Urinary bladder (tissue), 4 donors: ENCODE results near the gene TP53BP1. TPM values are rescaled to one million over a fixed set of nuclear protein-coding genes. Genes with fewer than 3 reads are reported as not detected.

Experiments used
- DNase-seq: peaks from one replicate; pipeline ENCODE4 v3.0.0-alpha.2; 2015; ENCODE audit errors: extremely low spot score
- H3K27ac ChIP-seq: one replicate; pipeline ENCODE4 v1.5.1; 2013; ENCODE audit warnings: low read depth, mild to moderate bottlenecking, moderate library complexity
- H3K36me3 ChIP-seq: one replicate; pipeline ENCODE4 v1.6.1; 2013; ENCODE audit warnings: mild to moderate bottlenecking, moderate library complexity; ENCODE audit not compliant: insufficient read depth
- H3K4me1 ChIP-seq: one replicate; pipeline ENCODE4 v1.6.1; 2013; ENCODE audit warnings: mild to moderate bottlenecking, moderate library complexity; ENCODE audit not compliant: insufficient read depth
- H3K4me3 ChIP-seq: one replicate; pipeline ENCODE4 v1.5.1; 2013; ENCODE audit warnings: low read depth, low read length
- WGBS: extraction: QIAGEN DNeasy Blood & Tissue Kit; methylation state at CpG from one replicate; pipeline ENCODE4 v1.1.7; 2013; 5-methylcytosine and 5-hydroxymethylcytosine counted together
- polyA plus RNA-seq: library from polyadenylated mRNA; stranded (reverse); fragments of 200-250 nt; gene quantifications from one replicate; pipeline ENCODE4 v1.2.3, GENCODE V29; 2013
- total RNA-seq: library from RNA; depleted of rRNA; stranded (reverse); fragments of >200 nt; gene quantifications from one replicate; pipeline ENCODE4 v1.2.3, GENCODE V29; 2014
- donor health status: healthy with polysubstance abuse.
- donor health status: healthy.

Gene TP53BP1
- total and polyA plus RNA-seq, 2 donors, result 16.7 to 106 TPM

DNA sequence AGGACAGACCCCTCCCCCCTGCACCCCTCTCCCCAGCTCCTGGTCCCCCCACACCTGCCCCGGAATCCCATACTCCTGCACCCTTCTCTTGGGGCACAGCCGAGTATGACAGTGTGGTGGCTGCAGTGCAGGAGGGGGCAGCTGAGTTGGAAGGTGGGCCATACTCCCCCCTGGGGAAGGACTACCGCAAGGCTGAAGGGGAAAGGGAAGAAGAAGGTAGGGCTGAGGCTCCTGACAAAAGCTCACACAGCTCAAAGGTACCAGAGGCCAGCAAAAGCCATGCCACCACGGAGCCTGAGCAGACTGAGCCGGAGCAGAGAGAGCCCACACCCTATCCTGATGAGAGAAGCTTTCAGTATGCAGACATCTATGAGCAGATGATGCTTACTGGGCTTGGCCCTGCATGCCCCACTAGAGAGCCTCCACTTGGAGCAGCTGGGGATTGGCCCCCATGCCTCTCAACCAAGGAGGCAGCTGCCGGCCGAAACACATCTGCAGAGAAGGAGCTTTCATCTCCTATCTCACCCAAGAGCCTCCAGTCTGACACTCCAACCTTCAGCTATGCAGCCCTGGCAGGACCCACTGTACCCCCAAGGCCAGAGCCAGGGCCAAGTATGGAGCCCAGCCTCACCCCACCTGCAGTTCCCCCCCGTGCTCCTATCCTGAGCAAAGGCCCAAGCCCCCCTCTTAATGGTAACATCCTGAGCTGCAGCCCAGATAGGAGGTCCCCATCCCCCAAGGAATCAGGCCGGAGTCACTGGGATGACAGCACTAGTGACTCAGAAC is 34.3 kb upstream of the TP53BP1 start:
- Histone ChIP-seq H3K36me3 (no peaks in the 10 kb centered on the region), H3K4me3 (no peak overlapping the region), H3K27ac (no peak overlapping the region), H3K4me1 (no peaks in the 10 kb centered on the region)
- WGBS, result 77% methylated on average over 9 of the region's 9 CpGs
- DNase-seq, result no peak

- DNase-seq, result no peak
- WGBS, result 87% methylated on average over 11 of the region's 11 CpGs
- H3K36me3 ChIP-seq, result no peaks in the 10 kb centered on the region
- H3K4me3 ChIP-seq, result no peak overlapping the region
- H3K27ac ChIP-seq, result no peak overlapping the region
- no peaks in the 10 kb centered on the region for H3K4me1 ChIP-seq
These were observed 33.4 kb upstream of the TP53BP1 start for GRCh38 chr15:43526261-43526930.

- no peak for DNase-seq
- WGBS, result 89% methylated on average over 4 of the region's 4 CpGs
- Histone ChIP-seq H3K4me1 (no peaks in the 10 kb centered on the region), H3K27ac (no peak overlapping the region), H3K4me3 (no peak overlapping the region), H3K36me3 (no peaks in the 10 kb centered on the region)
These were observed 32.2 kb upstream of the TP53BP1 start for GRCh38 chr15:43525131-43525530.

DNA sequence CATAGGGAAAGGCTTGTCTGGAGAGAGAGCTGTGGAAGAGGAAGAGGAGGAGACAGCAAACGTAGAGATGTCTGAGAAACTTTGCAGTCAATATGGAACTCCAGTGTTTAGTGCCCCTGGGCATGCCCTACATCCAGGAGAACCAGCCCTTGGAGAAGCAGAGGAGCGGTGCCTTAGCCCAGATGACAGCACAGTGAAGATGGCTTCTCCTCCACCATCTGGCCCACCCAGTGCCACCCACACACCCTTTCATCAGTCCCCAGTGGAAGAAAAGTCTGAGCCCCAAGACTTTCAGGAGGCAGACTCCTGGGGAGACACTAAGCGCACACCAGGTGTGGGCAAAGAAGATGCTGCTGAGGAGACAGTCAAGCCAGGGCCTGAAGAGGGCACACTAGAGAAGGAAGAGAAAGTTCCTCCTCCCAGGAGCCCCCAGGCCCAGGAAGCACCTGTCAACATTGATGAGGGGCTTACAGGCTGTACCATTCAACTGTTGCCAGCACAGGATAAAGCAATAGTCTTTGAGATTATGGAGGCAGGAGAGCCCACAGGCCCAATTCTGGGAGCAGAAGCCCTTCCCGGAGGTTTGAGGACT is 31.4 kb upstream of the TP53BP1 start:
- DNase-seq, result no peak
- H3K36me3 ChIP-seq, result no peaks in the 10 kb centered on the region
- no peak overlapping the region for H3K27ac ChIP-seq
- H3K4me1 ChIP-seq, result no peaks in the 10 kb centered on the region
- WGBS, result 96% methylated on average over 4 of the region's 4 CpGs
- H3K4me3 ChIP-seq, result no peak overlapping the region

- no peaks in the 10 kb centered on the region for H3K4me1 ChIP-seq
- no peaks in the 10 kb centered on the region for H3K36me3 ChIP-seq
- 87% methylated on average over 7 of the region's 7 CpGs for WGBS
- DNase-seq, result no peak
- no peak overlapping the region for H3K4me3 ChIP-seq
- no peak overlapping the region for H3K27ac ChIP-seq
These were observed 30.7 kb upstream of the TP53BP1 start for GRCh38 chr15:43523646-43524045.

GRCh38 chr15:43522247-43522646 is 29.3 kb upstream of the TP53BP1 start:
- Histone ChIP-seq H3K27ac (no peak overlapping the region), H3K36me3 (no peaks in the 10 kb centered on the region), H3K4me1 (no peaks in the 10 kb centered on the region), H3K4me3 (no peak overlapping the region)
- 84% methylated on average over 9 of the region's 9 CpGs for WGBS
- no peak for DNase-seq

DNA sequence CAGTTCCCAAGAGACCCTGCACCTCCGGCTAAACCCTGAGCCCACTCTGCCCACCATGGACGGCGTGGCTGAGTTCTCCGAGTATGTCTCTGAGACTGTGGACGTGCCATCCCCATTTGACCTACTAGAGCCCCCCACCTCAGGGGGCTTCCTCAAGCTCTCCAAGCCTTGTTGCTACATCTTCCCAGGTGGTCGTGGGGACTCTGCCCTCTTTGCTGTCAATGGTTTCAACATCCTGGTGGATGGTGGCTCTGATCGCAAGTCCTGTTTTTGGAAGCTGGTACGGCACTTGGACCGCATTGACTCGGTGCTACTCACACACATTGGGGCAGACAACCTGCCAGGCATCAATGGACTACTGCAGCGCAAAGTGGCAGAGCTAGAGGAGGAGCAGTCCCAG is 28.5 kb upstream of the TP53BP1 start:
- Histone ChIP-seq H3K36me3 (no peaks in the 10 kb centered on the region), H3K4me3 (no peak overlapping the region), H3K4me1 (no peaks in the 10 kb centered on the region), H3K27ac (no peak overlapping the region)
- DNase-seq, result no peak
- WGBS, result 95% methylated on average over 11 of the region's 11 CpGs

DNA sequence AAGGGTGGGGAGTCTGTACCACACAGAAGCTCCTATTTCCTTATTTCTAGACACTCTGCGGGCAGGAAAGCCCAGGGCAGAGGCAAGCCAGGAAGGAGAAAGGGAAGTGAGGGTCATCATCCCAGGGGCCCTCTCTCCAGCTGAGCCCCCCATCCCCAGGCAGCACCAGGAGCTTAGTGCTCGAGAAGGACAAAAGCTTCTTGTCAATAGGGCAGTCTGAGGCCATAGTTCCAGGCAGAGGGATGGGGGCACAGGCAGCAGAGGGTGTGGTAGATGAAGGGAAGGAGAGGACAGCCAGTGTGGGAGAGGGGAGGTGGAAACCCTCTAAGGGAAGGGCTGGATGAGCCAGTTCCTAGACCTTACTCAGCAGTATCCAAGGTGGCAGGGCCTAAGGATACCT is 27.2 kb upstream of the TP53BP1 start:
- H3K36me3 ChIP-seq, result no peaks in the 10 kb centered on the region

DNA sequence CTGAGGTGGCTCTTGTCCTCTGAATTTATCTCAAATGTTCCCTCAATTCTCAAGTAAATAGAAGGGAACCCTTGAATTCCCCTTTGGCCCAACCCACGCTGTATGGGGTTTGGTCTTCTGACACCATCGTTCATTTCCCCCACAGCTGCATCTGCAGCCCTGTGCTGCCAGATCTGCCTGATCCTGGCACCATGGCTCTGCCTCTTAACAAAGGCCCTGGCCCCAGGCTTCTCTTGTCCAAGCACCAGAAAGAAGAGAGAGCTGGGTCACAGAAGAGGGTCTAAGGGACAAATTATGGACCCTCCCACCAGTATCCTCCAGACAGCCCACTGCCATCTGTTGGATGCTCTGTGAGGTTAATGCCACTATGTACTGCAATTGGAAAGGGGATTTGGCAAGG is 26.2 kb upstream of the TP53BP1 start:
- no peak overlapping the region for H3K4me3 ChIP-seq
- no peak overlapping the region for H3K27ac ChIP-seq
- no peaks in the 10 kb centered on the region for H3K36me3 ChIP-seq
- 65% methylated on average over 2 of the region's 2 CpGs for WGBS
- no peak for DNase-seq
- no peaks in the 10 kb centered on the region for H3K4me1 ChIP-seq

More for the DNA sequence above, 27.2 kb upstream of the TP53BP1 start:
- no peaks in the 10 kb centered on the region for H3K4me1 ChIP-seq
- no peak overlapping the region for H3K27ac ChIP-seq
- no peak overlapping the region for H3K4me3 ChIP-seq
- WGBS, result 81% methylated on average over 2 of the region's 2 CpGs
- no peak for DNase-seq

DNA sequence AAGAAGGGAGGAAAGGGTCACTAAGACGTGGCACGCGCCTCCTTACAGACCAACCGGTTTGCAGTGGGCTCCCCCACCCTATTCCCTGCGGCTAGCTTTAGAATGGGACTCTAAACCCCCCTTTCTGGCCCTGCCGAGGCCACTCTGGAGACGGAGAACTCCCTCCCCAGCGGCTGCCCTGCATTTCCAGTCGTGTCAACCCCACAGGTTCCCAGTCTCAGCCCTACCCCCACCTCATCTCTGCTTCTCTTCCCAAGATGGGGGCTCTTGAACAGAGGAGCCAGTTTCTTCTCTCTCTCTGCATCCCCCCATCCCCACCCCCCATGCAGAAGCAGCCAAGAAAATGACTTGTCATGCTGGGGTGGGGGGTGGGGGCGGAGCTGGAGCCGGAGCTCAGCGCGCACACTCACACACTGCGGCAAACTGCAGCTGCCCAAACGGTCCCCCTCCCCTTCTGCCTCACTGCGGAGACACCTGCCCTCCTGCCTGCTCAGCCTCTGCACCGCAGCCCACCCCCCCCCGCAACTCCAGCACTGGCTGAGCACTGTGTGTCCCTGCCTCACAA is 25.3 kb upstream of the TP53BP1 start:
- DNase-seq, result no peak

GRCh38 chr15:43517354-43518196 is 24.6 kb upstream of the TP53BP1 start, which contains the start of gene MAP1A:
TSS of gene MAP1A (plus strand) at chr15:43517608. CDS start at chr15:43521474, 3,866 bp downstream.
- no peaks in the 10 kb centered on the region for H3K4me1 ChIP-seq
- no peaks in the 10 kb centered on the region for H3K36me3 ChIP-seq
- under 1% methylated on average over 15 of the region's 15 CpGs for WGBS
- DNase-seq, result no peak
- peak within 1 kb of the TSS; percentile 30 for H3K27ac ChIP-seq
- H3K4me3 ChIP-seq, result peak within 1 kb of the TSS; percentile 37

More for the DNA sequence above, 25.3 kb upstream of the TP53BP1 start:
- H3K27ac ChIP-seq, result no peak overlapping the region
- H3K36me3 ChIP-seq, result no peaks in the 10 kb centered on the region
- H3K4me1 ChIP-seq, result no peaks in the 10 kb centered on the region
- 1% methylated on average over 18 of the region's 18 CpGs for WGBS
- peak overlapping the region; percentile 37 for H3K4me3 ChIP-seq

- Histone ChIP-seq H3K4me1 (no peaks in the 10 kb centered on the region), H3K27ac (peak overlapping the region; percentile 26), H3K4me3 (peak overlapping the region; percentile 37), H3K36me3 (no peaks in the 10 kb centered on the region)
- no peak for DNase-seq
- 19% methylated on average over 4 of the region's 4 CpGs for WGBS
These were observed 23.9 kb upstream of the TP53BP1 start for GRCh38 chr15:43516801-43517353.

GRCh38 chr15:43516185-43516584 is 23.2 kb upstream of the TP53BP1 start:
- Histone ChIP-seq H3K4me3 (no peak overlapping the region), H3K4me1 (no peaks in the 10 kb centered on the region), H3K36me3 (no peaks in the 10 kb centered on the region), H3K27ac (no peak overlapping the region)
- no peak for DNase-seq
- 18% methylated on average over 5 of the region's 5 CpGs for WGBS
